Smooth muscle cell of the brain vasculature (primary cell): ENCODE measurements around the gene BCL11B.

Experiments used
- DNase-seq: peaks from one replicate; pipeline ENCODE4 v3.0.0-alpha.2; 2012; ENCODE audit warnings: low read depth, low spot score

Gene BCL11B

GRCh38 chr14:99163446-99163845 is 108.6 kb downstream of the BCL11B start:
- no peak for DNase-seq

DNA sequence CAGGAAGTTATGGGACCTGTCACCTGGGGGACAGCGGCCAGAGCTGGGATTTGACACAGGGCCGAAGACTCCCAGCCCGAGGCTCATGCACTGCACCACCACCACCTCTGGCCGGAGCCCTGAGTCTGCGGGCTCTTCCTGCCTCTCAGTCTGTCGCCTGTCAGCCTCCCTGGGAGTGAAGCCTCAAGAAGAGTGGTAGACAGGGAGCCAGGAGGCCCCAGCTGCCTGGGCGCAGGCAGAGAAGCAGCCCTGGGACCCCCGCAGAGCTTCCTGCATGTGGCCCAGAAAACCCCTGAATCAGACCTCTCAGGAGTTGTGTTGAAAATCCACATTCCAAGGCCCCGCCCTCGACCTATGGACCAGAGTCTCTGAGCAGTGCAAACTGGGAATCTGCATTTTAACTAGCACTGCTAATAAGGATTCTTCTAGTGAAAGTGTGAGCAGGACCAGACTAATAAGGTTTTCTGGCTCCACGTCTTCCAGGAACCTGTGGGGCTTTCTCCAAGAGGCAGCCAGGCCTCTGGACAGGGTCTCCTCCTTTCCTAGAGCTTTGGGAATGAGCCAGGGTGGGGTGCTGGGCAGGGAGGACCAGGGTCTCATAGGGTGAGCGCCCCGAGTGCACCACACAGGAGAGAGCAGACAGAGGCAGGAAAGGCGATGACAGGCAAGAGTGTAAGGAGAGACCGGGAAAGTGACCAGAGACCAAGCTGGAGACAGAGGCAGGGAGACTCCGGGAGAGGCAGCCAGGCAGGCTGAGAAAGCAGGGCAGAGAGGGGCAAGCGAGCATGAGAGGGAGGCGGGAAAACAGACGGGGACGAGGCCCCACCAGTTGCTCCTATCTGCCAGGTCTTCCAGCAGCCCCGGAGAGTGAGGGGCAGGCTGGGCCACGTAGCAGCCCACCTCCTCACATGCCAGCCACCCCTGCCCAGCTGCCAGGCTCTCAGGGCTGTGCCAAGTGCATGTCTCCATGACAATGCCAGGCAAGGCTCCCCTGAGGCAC is 112.4 kb downstream of the BCL11B start:
- no peak for DNase-seq

GRCh38 chr14:99158646-99159165 is 113.3 kb downstream of the BCL11B start:
- no peak for DNase-seq

DNA sequence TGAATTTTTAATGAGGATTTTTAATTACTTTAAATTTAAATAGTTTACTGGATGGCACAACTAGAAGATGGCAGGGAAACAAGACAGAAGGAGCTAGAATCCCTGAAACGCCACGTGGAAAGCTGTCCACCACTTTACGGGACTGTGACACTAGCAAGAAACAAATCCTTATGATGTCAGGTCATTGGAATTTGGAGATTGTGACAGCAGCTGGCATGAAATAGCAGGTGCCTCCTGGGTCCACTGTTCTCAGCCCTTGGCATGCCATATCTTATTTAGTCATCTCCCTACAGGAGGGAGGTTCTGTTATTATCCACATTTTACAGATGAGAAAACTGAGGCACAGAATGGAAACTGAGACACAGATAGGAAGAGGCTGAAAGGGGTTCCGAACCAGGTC is 113.8 kb downstream of the BCL11B start:
- DNase-seq = no peak

- DNase-seq = no peak
Measured at GRCh38 chr14:99157676-99158075, 114.3 kb downstream of the BCL11B start.

- no peak for DNase-seq
Measured at GRCh38 chr14:99157246-99157645, 114.8 kb downstream of the BCL11B start.

DNA sequence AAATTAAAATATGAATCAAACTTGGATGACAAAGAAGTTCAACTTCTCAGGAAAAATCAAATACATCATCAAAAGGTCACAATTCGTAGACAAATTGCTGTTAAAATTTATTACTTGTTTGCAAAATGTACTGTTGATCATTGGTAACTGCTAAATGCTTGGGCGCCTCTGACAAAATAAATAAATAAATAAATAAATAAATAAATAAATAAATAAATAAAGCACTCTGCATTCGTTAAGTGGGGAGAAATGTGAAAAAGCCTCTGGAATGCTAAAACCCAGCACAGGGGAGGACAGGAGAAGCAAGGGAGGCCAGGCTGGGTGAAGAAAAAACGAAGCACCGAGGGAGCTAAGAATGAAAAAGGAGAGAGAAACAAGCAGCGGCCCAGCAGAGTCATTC is 115.2 kb downstream of the BCL11B start:
- no peak for DNase-seq

DNA sequence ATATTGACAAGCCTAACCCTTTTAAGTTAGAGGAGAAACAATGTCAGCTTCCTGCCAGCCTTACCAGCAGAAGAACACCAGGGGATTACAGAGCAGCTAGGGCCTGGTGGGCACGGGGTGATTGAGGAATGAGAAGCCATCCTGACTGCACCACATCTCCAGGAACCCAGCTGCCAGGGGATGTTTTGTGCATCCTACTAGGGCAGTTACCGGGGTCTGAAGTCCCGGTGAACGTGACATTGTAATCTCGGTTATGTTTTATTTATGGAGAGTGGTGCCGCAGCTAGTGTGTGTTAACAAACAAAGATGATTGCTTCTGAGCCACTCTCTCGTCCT is 115.9 kb downstream of the BCL11B start:
- no peak for DNase-seq

GRCh38 chr14:99155173-99156089 is 116.6 kb downstream of the BCL11B start:
- no peak for DNase-seq

- DNase-seq = no peak
Measured at GRCh38 chr14:99150236-99150635, 121.8 kb downstream of the BCL11B start.

DNA sequence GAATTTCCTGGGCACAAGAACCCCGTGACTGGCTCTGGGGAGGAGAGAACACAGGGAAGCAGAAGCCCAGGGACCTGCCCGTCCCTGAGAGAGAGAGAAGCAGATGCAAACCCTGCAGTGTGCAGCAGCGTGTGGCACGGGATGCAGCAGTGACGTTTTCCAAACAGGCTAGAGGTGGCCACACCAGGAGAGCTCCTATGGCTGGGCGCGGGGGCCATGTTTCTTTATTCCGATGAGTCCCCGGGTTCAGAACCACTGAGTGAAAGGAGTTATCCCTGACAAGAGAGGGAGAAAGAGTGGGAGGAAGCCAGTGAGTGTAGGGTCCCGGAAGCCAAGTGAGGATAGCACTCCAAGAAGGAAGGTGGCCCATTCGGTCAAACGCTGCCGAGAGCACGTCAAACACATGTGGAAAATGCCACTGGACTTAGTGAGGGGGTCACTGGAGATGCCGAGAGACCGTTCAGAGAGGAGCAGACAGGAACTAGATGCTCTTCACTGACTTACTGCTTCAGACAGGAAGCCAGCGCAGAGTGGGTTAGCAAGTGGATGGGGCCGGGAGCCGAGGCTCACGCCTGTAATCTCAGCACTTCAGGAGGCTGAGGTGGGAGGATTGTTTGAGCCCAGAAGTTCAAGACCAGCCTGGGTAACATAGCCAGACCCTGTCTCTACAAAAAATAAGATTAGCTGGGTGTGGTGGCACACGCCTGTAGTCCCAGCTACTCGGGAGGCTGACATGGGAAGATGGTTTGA is 123.0 kb downstream of the BCL11B start:
- DNase-seq = no peak

DNA sequence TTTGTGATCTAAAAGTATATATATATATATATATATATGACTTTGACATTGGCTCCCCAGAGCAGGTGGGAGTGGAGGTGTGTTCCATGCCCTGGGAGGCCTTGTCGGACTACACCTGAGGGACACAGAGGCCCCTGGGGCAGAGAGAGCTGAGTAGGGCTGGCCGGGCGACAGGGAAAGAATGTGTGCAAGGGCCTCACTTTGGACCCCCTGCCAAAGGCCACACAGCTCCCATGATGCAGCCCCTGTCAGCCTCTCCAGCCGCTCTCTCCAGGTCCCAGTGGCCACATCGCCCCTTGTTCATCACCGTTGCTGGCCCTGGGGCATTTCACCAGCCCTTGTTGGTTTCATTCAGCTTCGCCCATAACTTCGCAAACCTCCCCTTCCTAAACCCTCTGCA is 123.9 kb downstream of the BCL11B start:
- no peak for DNase-seq

GRCh38 chr14:99147366-99147740 is 124.6 kb downstream of the BCL11B start:
- no peak for DNase-seq

- no peak for DNase-seq
Measured at GRCh38 chr14:99146616-99147365, 125.2 kb downstream of the BCL11B start.

DNA sequence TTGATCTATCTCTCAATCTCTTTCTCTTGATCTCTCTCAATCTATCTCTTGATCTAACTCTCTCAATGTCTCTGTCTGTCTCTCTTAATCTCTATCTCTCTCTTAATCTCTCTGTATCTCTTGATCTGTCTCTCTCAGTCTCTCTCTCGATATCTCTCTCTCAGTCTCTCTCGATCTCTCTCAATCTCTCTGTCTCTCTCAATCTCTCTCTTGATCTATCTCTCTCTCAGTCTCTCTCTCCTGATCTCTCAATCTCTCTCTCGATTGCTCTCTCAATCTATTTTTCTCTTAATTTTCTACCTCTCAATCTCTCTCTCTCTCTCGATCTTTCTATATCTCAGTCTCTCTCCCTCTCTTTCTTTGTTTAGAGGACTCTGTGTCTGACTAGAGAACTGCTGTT is 126.7 kb downstream of the BCL11B start:
- no peak for DNase-seq

GRCh38 chr14:99143793-99144192 is 128.2 kb downstream of the BCL11B start:
- DNase-seq = no peak

- DNase-seq = no peak
Measured at GRCh38 chr14:99143126-99143525, 128.9 kb downstream of the BCL11B start.

DNA sequence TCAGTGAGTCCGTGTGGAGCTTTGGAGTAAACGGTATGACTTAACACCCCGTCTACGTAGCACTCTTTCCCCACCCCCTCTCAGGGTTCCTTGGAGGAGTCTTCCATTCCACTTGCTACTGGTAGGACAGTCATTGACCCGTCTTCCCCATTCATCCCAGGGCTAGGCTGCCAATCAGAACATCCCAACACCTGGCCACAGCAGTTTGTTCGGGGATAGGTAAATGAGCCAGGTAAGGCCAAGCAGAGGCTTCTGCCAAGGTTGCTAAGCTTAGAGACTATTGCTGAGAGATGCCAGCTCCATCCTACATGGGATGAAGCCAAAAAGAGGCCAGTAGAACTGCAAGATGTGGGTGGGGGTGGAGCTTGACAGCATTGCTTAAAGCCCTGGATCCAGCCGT is 130.8 kb downstream of the BCL11B start:
- no peak for DNase-seq

- no peak for DNase-seq
Measured at GRCh38 chr14:99138999-99139865, 132.8 kb downstream of the BCL11B start.
